ENCODE results near the gene TUT1.

DNA sequence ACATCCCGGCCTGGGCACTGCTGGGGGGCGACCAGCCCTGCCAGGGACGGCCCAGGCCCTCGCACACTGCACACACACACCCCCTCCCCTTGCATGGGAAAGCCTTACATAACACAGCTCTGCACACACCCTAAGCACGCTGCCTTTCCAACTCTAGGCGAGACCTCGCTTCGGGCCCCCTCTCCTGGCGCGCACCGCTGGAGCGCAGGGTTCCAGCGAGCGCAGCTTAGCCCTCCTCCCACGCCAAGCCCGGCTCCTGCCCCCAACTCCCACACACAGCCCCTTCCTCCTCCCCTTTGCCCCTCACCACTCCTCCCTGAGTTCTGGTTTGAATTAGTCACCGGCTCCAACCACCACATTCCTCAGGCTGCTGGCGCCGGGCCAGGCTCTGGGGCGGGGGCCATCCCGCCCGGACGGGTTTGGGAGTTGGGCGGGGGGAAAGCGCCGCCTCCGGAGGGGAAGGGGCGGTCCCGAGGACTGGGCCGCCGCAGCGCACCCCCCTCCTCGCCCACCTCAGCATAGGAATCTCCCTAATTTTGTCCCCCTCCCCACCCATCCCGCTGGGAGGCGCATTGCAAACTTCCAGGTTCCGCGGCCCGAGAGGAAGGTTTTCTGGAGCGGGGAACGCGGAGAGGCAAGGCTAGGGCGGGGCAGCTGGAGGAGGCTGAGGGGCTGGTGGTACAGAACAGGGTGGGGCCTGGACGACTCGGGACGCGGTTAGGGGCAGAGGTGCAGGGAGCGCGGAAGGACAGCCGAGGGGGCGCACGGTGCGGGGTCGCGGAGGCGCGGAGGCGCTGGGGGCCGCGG, 45.7 kb downstream of the TUT1 start:
- TF ChIP-seq, protein P1, sequence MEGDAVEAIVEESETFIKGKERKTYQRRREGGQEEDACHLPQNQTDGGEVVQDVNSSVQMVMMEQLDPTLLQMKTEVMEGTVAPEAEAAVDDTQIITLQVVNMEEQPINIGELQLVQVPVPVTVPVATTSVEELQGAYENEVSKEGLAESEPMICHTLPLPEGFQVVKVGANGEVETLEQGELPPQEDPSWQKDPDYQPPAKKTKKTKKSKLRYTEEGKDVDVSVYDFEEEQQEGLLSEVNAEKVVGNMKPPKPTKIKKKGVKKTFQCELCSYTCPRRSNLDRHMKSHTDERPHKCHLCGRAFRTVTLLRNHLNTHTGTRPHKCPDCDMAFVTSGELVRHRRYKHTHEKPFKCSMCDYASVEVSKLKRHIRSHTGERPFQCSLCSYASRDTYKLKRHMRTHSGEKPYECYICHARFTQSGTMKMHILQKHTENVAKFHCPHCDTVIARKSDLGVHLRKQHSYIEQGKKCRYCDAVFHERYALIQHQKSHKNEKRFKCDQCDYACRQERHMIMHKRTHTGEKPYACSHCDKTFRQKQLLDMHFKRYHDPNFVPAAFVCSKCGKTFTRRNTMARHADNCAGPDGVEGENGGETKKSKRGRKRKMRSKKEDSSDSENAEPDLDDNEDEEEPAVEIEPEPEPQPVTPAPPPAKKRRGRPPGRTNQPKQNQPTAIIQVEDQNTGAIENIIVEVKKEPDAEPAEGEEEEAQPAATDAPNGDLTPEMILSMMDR (IDR thresholded peaks at IDR 0.05 in 4 of 5, conservative IDR thresholded peaks at IDR 0.05 in 1 of 5): peak in 1 of 5 experiments; percentile 29
- peak; percentile 47 to 48 for TF ChIP-seq POLR2A (IDR thresholded peaks at IDR 0.05)

Measured in gastrocnemius medialis (tissue), 4 donors.